ENCODE data around the gene TXK.

The TXK gene

GRCh38 chr4:48109413-48110263 lies 24.4 kb downstream of the TXK start:
- peak; percentile 72 for TF ChIP-seq CTCF (IDR thresholded peaks at IDR 0.05; ENCODE audit: low read depth, low read length)

GRCh38 chr4:48108309-48109073 lies 25.6 kb downstream of the TXK start:
- H3K27me3 ChIP-seq, result peaks cover 18% of the 10 kb centered on the region; the same call in 1 of the 2 replicates
- H3K9me3 ChIP-seq, result no peaks in the 10 kb centered on the region
- H3K4me3 ChIP-seq (ENCODE audit: low read depth, low read length), result no peak overlapping the region
- H3K36me3 ChIP-seq, result no peaks in the 10 kb centered on the region
- H3K4me1 ChIP-seq, result no peaks in the 10 kb centered on the region
- DNase-seq, result no peak
- TF ChIP-seq CTCF (IDR thresholded peaks at IDR 0.05; ENCODE audit: low read depth, low read length), result no peak

More at GRCh38 chr4:48109413-48110263, 24.4 kb downstream of the TXK start:
- Histone ChIP-seq H3K9me3 (no peaks in the 10 kb centered on the region), H3K4me3 (ENCODE audit: low read depth, low read length) (no peak overlapping the region), H3K36me3 (no peaks in the 10 kb centered on the region), H3K27me3 (peaks cover 18% of the 10 kb centered on the region; the same call in 1 of the 2 replicates), H3K4me1 (no peaks in the 10 kb centered on the region)
- DNase-seq, result no peak

GRCh38 chr4:48105230-48105629 lies 28.8 kb downstream of the TXK start:
- Histone ChIP-seq H3K9me3 (no peaks in the 10 kb centered on the region), H3K27me3 (peaks cover 12% of the 10 kb centered on the region; the same call in 1 of the 2 replicates), H3K4me3 (ENCODE audit: low read depth, low read length) (no peak overlapping the region), H3K4me1 (no peaks in the 10 kb centered on the region), H3K36me3 (no peaks in the 10 kb centered on the region)
- no peak for TF ChIP-seq CTCF (IDR thresholded peaks at IDR 0.05; ENCODE audit: low read depth, low read length)
- no peak for DNase-seq

- H3K4me1 ChIP-seq, result no peaks in the 10 kb centered on the region
- H3K9me3 ChIP-seq, result no peaks in the 10 kb centered on the region
- H3K27me3 ChIP-seq, result peaks cover 12% of the 10 kb centered on the region; the same call in 1 of the 2 replicates
- TF ChIP-seq CTCF (IDR thresholded peaks at IDR 0.05; ENCODE audit: low read depth, low read length), result no peak
- no peaks in the 10 kb centered on the region for H3K36me3 ChIP-seq
- H3K4me3 ChIP-seq (ENCODE audit: low read depth, low read length), result no peak overlapping the region
- no peak for DNase-seq
These were observed 30.4 kb downstream of the TXK start for GRCh38 chr4:48103483-48104139.

GRCh38 chr4:48102303-48102702 lies 31.7 kb downstream of the TXK start:
- Histone ChIP-seq H3K4me1 (no peaks in the 10 kb centered on the region), H3K27me3 (peaks cover 12% of the 10 kb centered on the region; the same call in 1 of the 2 replicates), H3K9me3 (no peaks in the 10 kb centered on the region), H3K4me3 (ENCODE audit: low read depth, low read length) (no peak overlapping the region), H3K36me3 (no peaks in the 10 kb centered on the region)
- no peak for DNase-seq
- TF ChIP-seq CTCF (IDR thresholded peaks at IDR 0.05; ENCODE audit: low read depth, low read length), result no peak
